HFF-Myc (cell line): ENCODE results near the gene ANXA2.
"Not testable (repeated sequence)": the region's sequence is repeated elsewhere in the genome, so short reads cannot be mapped to it uniquely, and the experiment has no call there.

Experiments
- DNase-seq: peaks from one replicate; pipeline ENCODE4 v3.0.0-alpha.2; 2011; ENCODE audit warnings: low read depth; ENCODE audit errors: extremely low read depth
- H3K4me3 ChIP-seq: replicated peaks from 2 replicates; pipeline ENCODE4 v1.5.1; 2011; ENCODE audit warnings: low read depth, mild to moderate bottlenecking, control low read depth, low read length
- CTCF ChIP-seq: IDR thresholded peaks from 2 replicates; pipeline ENCODE4 v1.5.1; 2012; ENCODE audit warnings: mild to moderate bottlenecking, low read depth, low read length, control low read depth; ENCODE audit errors: missing control alignments

The ANXA2 gene

GRCh38 chr15:60419753-60420152 is 22.0 kb upstream of the ANXA2 start:
- no peak for TF ChIP-seq CTCF
- no peak overlapping the region for H3K4me3 ChIP-seq
- DNase-seq: no peak

- no peak for TF ChIP-seq CTCF
- H3K4me3 ChIP-seq: no peak overlapping the region
- no peak for DNase-seq
Observed at GRCh38 chr15:60418096-60418495, 20.3 kb upstream of the ANXA2 start.

GRCh38 chr15:60417112-60417511 is 19.3 kb upstream of the ANXA2 start:
- TF ChIP-seq CTCF: no peak
- DNase-seq: no peak
- no peak overlapping the region for H3K4me3 ChIP-seq

GRCh38 chr15:60416484-60416883 is 18.7 kb upstream of the ANXA2 start:
- H3K4me3 ChIP-seq: no peak overlapping the region
- no peak for TF ChIP-seq CTCF

GRCh38 chr15:60414016-60414682 is 16.4 kb upstream of the ANXA2 start:
- no peak for TF ChIP-seq CTCF
- no peak overlapping the region for H3K4me3 ChIP-seq
- DNase-seq: no peak

More at GRCh38 chr15:60416484-60416883, 18.7 kb upstream of the ANXA2 start:
- DNase-seq: no peak

GRCh38 chr15:60413231-60413824 is 15.5 kb upstream of the ANXA2 start:
- H3K4me3 ChIP-seq: no peak overlapping the region
- no peak for TF ChIP-seq CTCF
- no peak for DNase-seq

- DNase-seq: not testable (repeated sequence)
Observed at GRCh38 chr15:60412807-60413206, 15.0 kb upstream of the ANXA2 start.

More at GRCh38 chr15:60412807-60413206, 15.0 kb upstream of the ANXA2 start:
- not testable (repeated sequence) for H3K4me3 ChIP-seq
